Small intestine (tissue), 7 donors: ENCODE results near the gene ZAP70. TPM values are rescaled to one million over a fixed set of nuclear protein-coding genes. Genes with fewer than 3 reads are reported as not detected.

ENCODE experiments used
- DNase-seq, 2 donors: peaks; one replicate each; pipeline versions ENCODE4 v3.0.0 to v3.0.0-alpha.2; 2013
- FAIRE-seq: peaks from 2 replicates; lab custom pipeline; 2012; peaks lifted over from hg19 to GRCh38; lab: Jason Lieb, UNC
- H3K27ac ChIP-seq, 3 donors: one replicate each; pipeline ENCODE4 v1.5.1; 2013; ENCODE audit warnings: low read length in 2 of 3, mild to moderate bottlenecking in 2 of 3, control low read depth in 1 of 3, inconsistent platforms in 1 of 3, low read depth in 1 of 3, moderate library complexity in 1 of 3
- H3K27me3 ChIP-seq, 3 donors: one replicate each; pipeline ENCODE4 v1.6.1; 2013; ENCODE audit warnings: low read length in 3 of 3, inconsistent platforms in 1 of 3; ENCODE audit not compliant: control insufficient read depth in 3 of 3, insufficient read depth in 3 of 3
- H3K36me3 ChIP-seq, 3 donors: one replicate each; pipeline ENCODE4 v1.6.1; 2013; ENCODE audit warnings: low read length in 3 of 3, inconsistent platforms in 1 of 3, low read depth in 1 of 3, mild to moderate bottlenecking in 1 of 3, moderate library complexity in 1 of 3; ENCODE audit not compliant: control insufficient read depth in 3 of 3, insufficient read depth in 2 of 3
- H3K4me1 ChIP-seq, 3 donors: one replicate each; pipeline ENCODE4 v1.6.1; 2013; ENCODE audit warnings: low read length in 2 of 3, inconsistent platforms in 1 of 3, low read depth in 1 of 3, mild to moderate bottlenecking in 1 of 3, moderate library complexity in 1 of 3; ENCODE audit not compliant: control insufficient read depth in 3 of 3, insufficient read depth in 2 of 3
- H3K4me3 ChIP-seq, 3 donors: one replicate each; pipeline ENCODE4 v1.5.1; 2013; ENCODE audit warnings: low read length in 3 of 3, control low read depth in 1 of 3, inconsistent platforms in 1 of 3, low read depth in 1 of 3, mild to moderate bottlenecking in 1 of 3, moderate library complexity in 1 of 3
- H3K9me3 ChIP-seq, 2 donors: one replicate each; pipeline ENCODE4 v1.6.1; 2013; ENCODE audit warnings: low read depth in 1 of 2, low read length in 1 of 2; ENCODE audit not compliant: control insufficient read depth in 2 of 2, insufficient read depth in 1 of 2
- WGBS, 3 donors: extraction: QIAGEN DNeasy Blood & Tissue Kit; methylation state at CpG; one replicate each; pipeline ENCODE4 v1.1.7; 2013; 5-methylcytosine and 5-hydroxymethylcytosine counted together
- polyA plus RNA-seq, 4 donors: library from polyadenylated mRNA; stranded (reverse) in 3 of 4; unstranded in 1 of 4; fragments of 200-250 nt in 3 of 4; fragments of 120-200 nt in 1 of 4; gene quantifications; one replicate each; pipeline versions ENCODE4 v1.2.1 to v1.2.3, GENCODE V29; 2013
- donor health status: healthy with polysubstance abuse.
- donor health status: control.
- donor health status: control.
- donor health status: Bipolar disorder and iron deficiency.
- donor health status: healthy.

Gene ZAP70
- polyA plus RNA-seq, 4 donors: 2.5 to 15.9 (median 3.9) TPM

DNA sequence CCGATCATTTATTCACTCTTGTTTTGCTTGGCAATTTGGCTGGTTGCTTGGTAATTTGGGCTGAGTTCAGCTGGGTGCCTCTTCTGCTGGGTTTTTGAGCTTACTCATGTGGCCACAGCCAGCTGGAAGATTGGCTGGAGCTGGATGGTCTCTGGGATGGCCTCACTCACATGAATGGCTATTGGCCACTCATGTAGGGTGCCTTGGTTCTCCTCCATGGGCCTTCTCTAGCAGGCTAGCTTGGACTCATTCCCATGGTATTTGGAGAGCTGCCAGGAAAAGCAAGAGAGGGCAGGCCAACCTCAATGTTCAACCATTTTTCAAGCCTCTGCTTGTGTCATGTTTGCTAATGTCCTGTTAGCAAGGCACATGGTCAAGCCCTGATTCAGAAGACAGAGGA is 16.9 kb downstream of the ZAP70 start:
- DNase-seq (no peak), FAIRE-seq (no peak)
- WGBS, 3 donors: 92 to 100% (median 100%) methylated on average over 1 of the region's 1 CpG
- Histone ChIP-seq H3K36me3 (no peaks in the 10 kb centered on the region), H3K27ac (no peak overlapping the region), H3K4me1 (no peaks in the 10 kb centered on the region), H3K27me3 (peaks cover 0 to 1% (median 0%) of the 10 kb centered on the region in 3 donors), H3K9me3 (peaks cover 0 to 8% of the 10 kb centered on the region in 2 donors), H3K4me3 (no peak overlapping the region)

DNA sequence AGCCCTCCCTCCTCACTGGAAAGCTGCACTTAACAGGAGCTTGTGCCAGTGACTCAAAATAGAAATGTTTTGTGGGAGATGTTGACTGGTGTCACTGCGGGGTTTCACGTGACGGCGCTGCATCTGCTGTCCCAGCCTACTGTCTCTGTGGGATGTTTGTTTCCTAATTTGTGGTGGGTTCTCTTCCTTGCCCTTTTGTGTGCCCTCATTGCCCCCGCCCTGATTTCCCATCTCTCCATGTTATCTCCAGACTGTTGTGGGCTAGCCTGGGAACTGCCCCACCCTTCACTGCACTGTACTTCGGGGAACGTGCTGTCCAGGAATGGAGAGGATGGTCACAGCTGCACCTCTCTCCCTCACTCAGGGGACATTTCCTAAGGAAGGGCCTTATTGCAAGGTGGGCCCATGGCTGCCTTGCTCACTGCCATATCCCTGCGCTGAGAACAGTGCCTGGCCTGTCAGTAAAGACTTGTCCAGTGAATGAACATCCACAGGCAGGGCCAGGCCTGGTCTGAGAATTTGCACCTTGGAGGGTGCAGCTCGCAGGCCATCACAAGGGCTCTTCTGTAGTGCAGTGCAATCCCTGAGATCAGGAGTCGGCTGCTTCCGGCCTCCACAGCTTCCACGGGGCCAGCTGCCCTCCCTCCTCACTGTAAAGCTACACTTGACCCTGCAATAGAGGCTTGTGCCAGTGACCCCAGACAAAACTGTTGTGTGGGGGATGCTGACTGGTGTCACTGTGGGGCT is 18.1 kb downstream of the ZAP70 start:
- Histone ChIP-seq H3K27ac (no peak overlapping the region), H3K9me3 (peaks cover 0 to 8% of the 10 kb centered on the region in 2 donors), H3K36me3 (no peaks in the 10 kb centered on the region), H3K27me3 (no peaks in the 10 kb centered on the region), H3K4me1 (no peaks in the 10 kb centered on the region), H3K4me3 (no peak overlapping the region)
- 84 to 88% (median 88%) methylated on average over 12 of the region's 12 CpGs for WGBS, 3 donors
- FAIRE-seq (no peak), DNase-seq (no peak)

DNA sequence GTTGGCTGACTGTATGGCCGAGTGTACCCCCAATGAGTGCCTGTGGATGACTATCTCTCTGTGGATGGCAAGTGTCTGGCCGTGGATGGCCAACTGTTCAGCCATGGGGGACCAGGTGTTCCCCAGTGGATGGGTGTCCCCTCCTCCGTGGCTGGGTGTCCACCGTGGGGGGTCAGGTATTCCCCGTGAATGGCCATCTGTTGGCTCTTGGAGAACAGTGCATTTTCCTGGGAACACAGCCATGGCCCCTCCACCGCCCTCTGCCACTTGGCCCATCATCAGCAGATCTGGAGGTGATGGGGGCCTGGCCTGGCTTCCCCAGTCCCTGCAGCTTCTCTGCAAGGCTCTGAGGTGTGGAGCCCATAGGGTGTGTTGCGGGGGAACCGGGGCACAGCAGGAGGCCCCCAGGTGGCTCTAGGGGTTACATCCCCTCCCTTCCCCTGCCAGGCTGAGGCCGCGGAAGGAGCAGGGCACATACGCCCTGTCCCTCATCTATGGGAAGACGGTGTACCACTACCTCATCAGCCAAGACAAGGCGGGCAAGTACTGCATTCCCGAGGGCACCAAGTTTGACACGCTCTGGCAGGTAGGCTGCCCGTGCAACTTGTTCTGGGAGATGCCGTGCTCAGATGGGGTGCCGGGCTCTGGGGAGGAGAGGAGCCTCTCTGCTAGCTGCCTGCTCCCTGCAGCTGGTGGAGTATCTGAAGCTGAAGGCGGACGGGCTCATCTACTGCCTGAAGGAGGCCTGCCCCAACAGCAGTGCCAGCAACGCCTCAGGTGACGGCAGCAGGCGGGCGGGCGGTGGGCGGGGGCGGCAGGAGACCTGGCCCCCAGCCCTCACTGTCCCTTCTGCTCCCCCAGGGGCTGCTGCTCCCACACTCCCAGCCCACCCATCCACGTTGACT is 19.3 kb downstream of the ZAP70 start:
- no peak for FAIRE-seq
- Histone ChIP-seq H3K27me3 (no peaks in the 10 kb centered on the region), H3K4me3 (no peak overlapping the region), H3K36me3 (no peaks in the 10 kb centered on the region), H3K4me1 (no peaks in the 10 kb centered on the region), H3K27ac (no peak overlapping the region), H3K9me3 (peaks cover 0 to 8% of the 10 kb centered on the region in 2 donors)
- WGBS, 3 donors: 92 to 96% (median 93%) methylated on average over 26 to 28 of the region's 28 CpGs
- DNase-seq: no peak

DNA sequence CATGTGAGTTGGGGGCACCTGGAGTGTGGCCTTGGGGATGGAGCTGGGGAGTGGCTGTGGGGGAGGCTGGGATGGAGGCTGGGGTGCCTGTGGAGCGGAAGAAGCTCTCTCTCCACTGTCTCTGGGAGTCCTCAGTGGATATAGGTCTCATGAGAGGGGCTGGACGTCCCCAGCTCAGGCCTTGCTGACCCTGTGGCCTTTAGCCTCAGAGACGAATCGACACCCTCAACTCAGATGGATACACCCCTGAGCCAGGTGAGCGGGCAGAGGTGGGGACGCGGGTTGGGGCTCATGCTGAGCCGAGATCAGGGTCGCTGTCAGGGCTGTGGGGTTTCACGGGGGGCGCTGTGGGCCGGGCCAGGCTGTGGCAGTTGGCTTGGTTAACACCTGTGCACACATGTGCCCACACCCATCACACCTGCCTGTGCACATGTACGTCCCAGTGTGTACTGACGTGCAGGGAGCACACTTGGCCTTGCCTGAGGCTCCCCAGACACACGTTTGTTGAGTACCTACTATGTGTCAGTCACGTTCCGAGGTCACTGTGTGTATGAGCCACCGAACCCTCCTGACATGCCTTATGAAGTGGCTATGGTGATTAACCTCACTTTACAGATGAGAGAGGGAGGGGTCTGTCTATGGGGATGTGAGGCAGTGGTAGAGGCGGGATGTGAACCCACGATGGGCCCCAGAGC is 20.1 kb downstream of the ZAP70 start:
- Histone ChIP-seq H3K9me3 (peaks cover 0 to 8% of the 10 kb centered on the region in 2 donors), H3K36me3 (no peaks in the 10 kb centered on the region), H3K4me1 (no peaks in the 10 kb centered on the region), H3K4me3 (no peak overlapping the region), H3K27ac (no peak overlapping the region), H3K27me3 (no peaks in the 10 kb centered on the region)
- WGBS, 3 donors: 81 to 86% (median 85%) methylated on average over 15 to 20 of the region's 20 CpGs
- no peak for DNase-seq
- no peak for FAIRE-seq

DNA sequence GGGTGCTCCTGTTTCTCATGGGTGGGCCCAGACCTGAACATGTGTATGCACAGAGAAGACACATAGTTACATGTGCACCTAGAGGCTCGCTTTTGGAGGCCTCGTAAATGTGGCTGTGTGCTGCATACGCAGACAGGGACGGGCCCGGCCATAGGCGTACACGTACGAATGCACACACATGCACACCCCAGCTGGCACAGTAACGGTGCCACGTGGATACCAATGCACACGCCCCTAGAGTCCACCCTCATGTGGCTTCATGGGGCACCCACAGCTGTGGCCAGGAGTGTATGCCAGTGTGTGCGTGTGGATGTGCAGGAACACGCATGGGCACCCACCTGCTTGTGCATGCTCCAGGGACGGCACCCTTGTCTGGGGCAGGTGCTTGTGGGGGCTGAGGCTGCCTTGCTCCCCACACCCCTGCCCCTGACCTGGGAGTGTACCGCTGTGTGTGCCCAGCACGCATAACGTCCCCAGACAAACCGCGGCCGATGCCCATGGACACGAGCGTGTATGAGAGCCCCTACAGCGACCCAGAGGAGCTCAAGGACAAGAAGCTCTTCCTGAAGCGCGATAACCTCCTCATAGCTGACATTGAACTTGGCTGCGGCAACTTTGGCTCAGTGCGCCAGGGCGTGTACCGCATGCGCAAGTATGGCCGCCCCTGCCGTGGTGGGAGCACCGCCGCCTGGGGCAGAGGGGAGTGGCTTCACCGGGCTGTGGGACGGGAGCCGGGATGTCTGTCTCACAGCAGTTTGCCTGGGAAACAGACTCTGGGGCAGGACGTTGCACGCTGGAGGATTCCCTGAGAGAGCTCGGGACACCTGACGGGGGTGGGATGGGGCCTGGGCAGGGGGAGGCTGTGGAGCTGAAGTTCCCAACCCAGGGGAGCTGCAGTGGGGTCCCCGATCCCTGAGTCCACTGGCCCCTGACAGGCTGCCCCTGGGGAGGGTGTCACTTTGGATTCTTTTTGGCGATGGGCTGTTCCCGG is 21.0 kb downstream of the ZAP70 start:
- no peak overlapping the region for H3K27ac ChIP-seq
- no peaks in the 10 kb centered on the region for H3K36me3 ChIP-seq
- H3K9me3 ChIP-seq: peaks cover 0 to 8% of the 10 kb centered on the region in 2 donors
- no peaks in the 10 kb centered on the region for H3K27me3 ChIP-seq
- WGBS, 3 donors: 93 to 95% (median 94%) methylated on average over 43 to 44 of the region's 44 CpGs
- no peak overlapping the region for H3K4me3 ChIP-seq
- H3K4me1 ChIP-seq: no peaks in the 10 kb centered on the region
- no peak for FAIRE-seq
- no peak for DNase-seq

DNA sequence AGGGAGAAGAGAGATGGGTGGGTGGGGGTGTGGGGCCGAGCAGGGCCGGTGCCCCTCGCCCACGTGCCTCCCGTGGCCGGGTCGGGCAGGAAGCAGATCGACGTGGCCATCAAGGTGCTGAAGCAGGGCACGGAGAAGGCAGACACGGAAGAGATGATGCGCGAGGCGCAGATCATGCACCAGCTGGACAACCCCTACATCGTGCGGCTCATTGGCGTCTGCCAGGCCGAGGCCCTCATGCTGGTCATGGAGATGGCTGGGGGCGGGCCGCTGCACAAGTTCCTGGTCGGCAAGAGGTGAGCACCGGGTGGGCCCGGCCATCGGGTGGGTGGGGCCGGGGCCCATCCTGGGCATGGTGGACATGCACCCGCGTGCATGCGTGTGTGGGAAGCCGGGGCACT is 21.8 kb downstream of the ZAP70 start:
- H3K4me3 ChIP-seq: no peak overlapping the region
- no peak for DNase-seq
- H3K27ac ChIP-seq: no peak overlapping the region
- no peaks in the 10 kb centered on the region for H3K27me3 ChIP-seq
- FAIRE-seq: no peak
- H3K9me3 ChIP-seq: peaks cover 0 to 3% of the 10 kb centered on the region in 2 donors
- no peaks in the 10 kb centered on the region for H3K36me3 ChIP-seq
- no peaks in the 10 kb centered on the region for H3K4me1 ChIP-seq
- WGBS, 3 donors: 93 to 97% (median 95%) methylated on average over 23 to 29 of the region's 29 CpGs

DNA sequence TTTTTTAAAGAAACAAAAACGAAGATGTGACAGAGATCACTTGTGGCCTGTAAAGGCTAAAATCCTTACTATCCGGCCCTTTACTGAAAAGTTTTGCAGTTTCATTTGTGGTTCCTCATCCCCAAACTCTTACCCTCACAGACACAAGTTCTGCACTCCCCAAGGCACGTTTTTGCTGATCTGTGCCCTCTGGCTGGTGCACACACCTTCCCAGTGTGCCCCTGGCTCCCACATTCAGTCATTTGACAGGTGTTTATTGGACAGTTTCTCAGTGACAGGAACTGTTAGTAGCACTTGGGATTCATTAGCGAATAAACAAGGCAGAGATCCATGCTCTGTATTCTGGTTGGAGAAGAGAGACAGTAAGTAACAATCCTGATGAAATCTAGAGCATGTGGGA is 22.8 kb downstream of the ZAP70 start:
- Histone ChIP-seq H3K4me1 (peaks cover 0 to 2% (median 0%) of the 10 kb centered on the region in 3 donors), H3K27me3 (no peaks in the 10 kb centered on the region), H3K27ac (no peak overlapping the region), H3K9me3 (no peaks in the 10 kb centered on the region), H3K4me3 (no peak overlapping the region), H3K36me3 (peaks cover 0 to under 1% (median 0%) of the 10 kb centered on the region in 3 donors)
- WGBS, 3 donors: 62 to 71% (median 66%) methylated on average over 4 of the region's 4 CpGs
- DNase-seq (no peak), FAIRE-seq (no peak)
